GM23338 (cell line): ENCODE results near the gene FBXO41.

Experiments
- CREB1 ChIP-seq: fragments of 250-450 bp; sonication (Bioruptor Pico); IDR thresholded peaks from 2 replicates; pipeline ENCODE4 v1.5.0; 2020; ENCODE audit warnings: low read depth, mild to moderate bottlenecking, moderate library complexity
- CTCF ChIP-seq, 2 experiments: fragments of 200-600 bp in 1 of 2; sonication (generic) in 1 of 2; conservative IDR thresholded peaks; 2 replicates each; pipeline versions ENCODE4 v1.5.1 to v1.6.1; 2016 to 2017; ENCODE audit warnings: antibody characterized with exemption in 2 of 2, low read depth in 2 of 2, mild to moderate bottlenecking in 2 of 2, moderate library complexity in 1 of 2
- EZH2 ChIP-seq: fragments of 200-600 bp; sonication (generic); IDR thresholded peaks from one replicate; pipeline ENCODE4 v1.8.0; 2017; ENCODE audit warnings: antibody characterized with exemption, mild to moderate bottlenecking, low read depth; ENCODE audit not compliant: unreplicated experiment
- EZH2phosphoT487 ChIP-seq: fragments of 200-600 bp; sonication (generic); IDR thresholded peaks from one replicate; pipeline ENCODE4 v1.8.1; 2018; ENCODE audit warnings: antibody characterized with exemption; ENCODE audit not compliant: unreplicated experiment
- NANOG ChIP-seq: IDR thresholded peaks from 2 replicates; pipeline ENCODE4 v1.6.1; 2016; ENCODE audit warnings: antibody characterized with exemption, borderline replicate concordance
- POLR2AphosphoS5 ChIP-seq: IDR thresholded peaks from 2 replicates; pipeline ENCODE4 v1.6.1; 2016; ENCODE audit warnings: antibody characterized with exemption, low read depth
- REST ChIP-seq: IDR thresholded peaks from one replicate; pipeline ENCODE4 v1.6.1; 2018; ENCODE audit warnings: antibody characterized with exemption; ENCODE audit not compliant: unreplicated experiment
- STAT1 ChIP-seq: IDR thresholded peaks from one replicate; pipeline ENCODE4 v1.6.1; 2016; ENCODE audit warnings: antibody characterized with exemption; ENCODE audit not compliant: unreplicated experiment

GRCh38 chr2:73244580-73244979, 39.7 kb downstream of the FBXO41 start:
- TF ChIP-seq CTCF (conservative IDR thresholded peaks at IDR 0.05; ENCODE audit: low read depth in 2 of 2): no peak
- TF ChIP-seq POLR2AphosphoS5: no peak
- TF ChIP-seq STAT1: no peak
- TF ChIP-seq EZH2: no peak
- TF ChIP-seq NANOG: no peak
- no peak for TF ChIP-seq REST
- TF ChIP-seq CREB1 (CRISPR knock-in tag): no peak
- TF ChIP-seq EZH2phosphoT487: no peak
